Osteocyte (in vitro differentiated cells): ENCODE measurements around the gene GDPGP1. TPM values are rescaled to one million over a fixed set of nuclear protein-coding genes. Genes with fewer than 3 reads are reported as not detected.

Source experiments
- DNase-seq: peaks from one replicate; pipeline ENCODE4 v3.0.0; 2021; ENCODE audit warnings: mixed read lengths; ENCODE audit not compliant: unreplicated experiment; ENCODE audit errors: extremely low spot score
- H3K27ac Mint-ChIP-seq: one replicate; pipeline ENCODE4 v1.8.0; 2021; ENCODE audit warnings: mild to moderate bottlenecking, mixed read lengths; ENCODE audit not compliant: unreplicated experiment
- H3K27me3 Mint-ChIP-seq: one replicate; pipeline ENCODE4 v1.8.0; 2021; ENCODE audit warnings: mixed read lengths; ENCODE audit not compliant: unreplicated experiment
- H3K36me3 Mint-ChIP-seq: one replicate; pipeline ENCODE4 v1.8.0; 2021; ENCODE audit warnings: mixed read lengths; ENCODE audit not compliant: unreplicated experiment
- H3K4me1 Mint-ChIP-seq: one replicate; pipeline ENCODE4 v1.8.0; 2021; ENCODE audit warnings: mixed read lengths; ENCODE audit not compliant: unreplicated experiment
- H3K4me3 Mint-ChIP-seq: one replicate; pipeline ENCODE4 v1.8.0; 2021; ENCODE audit warnings: mild to moderate bottlenecking, moderate library complexity, mixed read lengths; ENCODE audit not compliant: unreplicated experiment
- H3K9me3 Mint-ChIP-seq: one replicate; pipeline ENCODE4 v1.8.0; 2021; ENCODE audit warnings: mixed read lengths; ENCODE audit not compliant: unreplicated experiment
- CTCF ChIP-seq: fragments of 200-600 bp; sonication (generic); IDR thresholded peaks from 2 replicates; pipeline ENCODE4 v1.5.0; 2021; ENCODE audit warnings: antibody characterized with exemption, mild to moderate bottlenecking, moderate library complexity
- total RNA-seq: library from RNA; stranded (reverse); gene quantifications from 2 replicates; pipeline ENCODE4 v1.2.1, GENCODE V29; 2021

The GDPGP1 gene
- total RNA-seq, 1 donor from 2014 or later = 6.6 TPM

GRCh38 chr15:90188914-90189748, 44.9 kb upstream of the GDPGP1 start:
- H3K4me3 Mint-ChIP-seq = no peak overlapping the region
- no peak for DNase-seq
- no peaks in the 10 kb centered on the region for H3K9me3 Mint-ChIP-seq
- H3K27me3 Mint-ChIP-seq = no peaks in the 10 kb centered on the region
- TF ChIP-seq CTCF = no peak
- no peaks in the 10 kb centered on the region for H3K36me3 Mint-ChIP-seq
- H3K27ac Mint-ChIP-seq = no peak overlapping the region
- H3K4me1 Mint-ChIP-seq = peaks cover 35% of the 10 kb centered on the region

GRCh38 chr15:90189781-90190467, 44.1 kb upstream of the GDPGP1 start:
- no peak overlapping the region for H3K27ac Mint-ChIP-seq
- no peak for TF ChIP-seq CTCF
- H3K27me3 Mint-ChIP-seq = no peaks in the 10 kb centered on the region
- H3K9me3 Mint-ChIP-seq = no peaks in the 10 kb centered on the region
- DNase-seq = no peak
- H3K4me3 Mint-ChIP-seq = no peak overlapping the region
- no peaks in the 10 kb centered on the region for H3K36me3 Mint-ChIP-seq
- peaks cover 32% of the 10 kb centered on the region for H3K4me1 Mint-ChIP-seq

- peaks cover 27% of the 10 kb centered on the region for H3K4me1 Mint-ChIP-seq
- H3K9me3 Mint-ChIP-seq = no peaks in the 10 kb centered on the region
- no peak for TF ChIP-seq CTCF
- no peak for DNase-seq
- no peaks in the 10 kb centered on the region for H3K36me3 Mint-ChIP-seq
- H3K27me3 Mint-ChIP-seq = no peaks in the 10 kb centered on the region
- peak overlapping the region; percentile 67 for H3K27ac Mint-ChIP-seq
- H3K4me3 Mint-ChIP-seq = no peak overlapping the region
Observed at GRCh38 chr15:90190606-90191343, 43.2 kb upstream of the GDPGP1 start.

- DNase-seq = no peak
- Mint-ChIP-seq H3K27me3 (no peaks in the 10 kb centered on the region), H3K27ac (peak overlapping the region; percentile 67), H3K4me3 (no peak overlapping the region), H3K36me3 (no peaks in the 10 kb centered on the region), H3K4me1 (peaks cover 27% of the 10 kb centered on the region), H3K9me3 (no peaks in the 10 kb centered on the region)
- no peak for TF ChIP-seq CTCF
Observed at GRCh38 chr15:90191344-90191687, 42.7 kb upstream of the GDPGP1 start.
